PC-3 (cell line): ENCODE measurements around the gene CHST2.

Source experiments
- CTCF ChIP-seq: fragments of 300-600 bp; sonication (generic); conservative IDR thresholded peaks from 2 replicates; pipeline ENCODE4 v1.5.1; 2017; ENCODE audit warnings: antibody characterized with exemption, low read depth, mild to moderate bottlenecking, low read length
- EZH2 ChIP-seq: fragments of 300-600 bp; sonication (generic); IDR thresholded peaks from one replicate; pipeline ENCODE4 v1.6.1; 2017; ENCODE audit warnings: antibody characterized with exemption, mild to moderate bottlenecking, low read length; ENCODE audit not compliant: unreplicated experiment

GRCh38 chr3:143134471-143134870, 14.9 kb downstream of the CHST2 start:
- no peak for TF ChIP-seq CTCF
- TF ChIP-seq EZH2 = no peak
